IPS DF 6.9 (cell line): Measurements from ENCODE around the gene U2AF2.

ENCODE experiments used
- DNase-seq: peaks from one replicate; pipeline ENCODE4 v3.0.0-alpha.2; 2013; ENCODE audit warnings: low read depth, low spot score
- H3K27ac ChIP-seq: one replicate; pipeline ENCODE4 v1.5.1; 2013; ENCODE audit warnings: low read length, control low read depth
- H3K27me3 ChIP-seq: 2 replicates; pipeline ENCODE4 v1.6.1; 2013; ENCODE audit warnings: mild to moderate bottlenecking, low read length; ENCODE audit not compliant: control insufficient read depth, insufficient read depth
- H3K36me3 ChIP-seq: 2 replicates; pipeline ENCODE4 v1.6.1; 2013; ENCODE audit warnings: low read length; ENCODE audit not compliant: control insufficient read depth, insufficient read depth
- H3K4me1 ChIP-seq: 2 replicates; pipeline ENCODE4 v1.6.1; 2013; ENCODE audit warnings: low read length; ENCODE audit not compliant: control insufficient read depth, insufficient read depth
- H3K4me3 ChIP-seq: 2 replicates; pipeline ENCODE4 v1.5.1; 2013; ENCODE audit warnings: mild to moderate bottlenecking, low read length
- H3K9me3 ChIP-seq: 2 replicates; pipeline ENCODE4 v1.6.1; 2013; ENCODE audit warnings: low read length, inconsistent platforms; ENCODE audit not compliant: control insufficient read depth, insufficient read depth
- WGBS: extraction: QIAGEN DNeasy Blood & Tissue Kit; methylation state at CpG from one replicate; pipeline ENCODE4 v1.1.7; 2013; ENCODE audit warnings: mixed read lengths, missing lambda C conversion rate; ENCODE audit not compliant: insufficient read length, insufficient coverage; 5-methylcytosine and 5-hydroxymethylcytosine counted together

Gene U2AF2

GRCh38 chr19:55659822-55660221, 5.0 kb downstream of the U2AF2 start:
- Histone ChIP-seq H3K9me3 (no peaks in the 10 kb centered on the region), H3K4me3 (no peak overlapping the region), H3K27me3 (no peaks in the 10 kb centered on the region), H3K27ac (no peak overlapping the region), H3K36me3 (peaks cover 47% of the 10 kb centered on the region), H3K4me1 (peaks cover 1% of the 10 kb centered on the region; the same call in 1 of the 2 replicates)
- DNase-seq: no peak
- no CpG with 5 or more reads among the region's 9 CpGs for WGBS

GRCh38 chr19:55660404-55660803, 5.6 kb downstream of the U2AF2 start:
- WGBS: no CpG with 5 or more reads among the region's 12 CpGs
- H3K9me3 ChIP-seq: no peaks in the 10 kb centered on the region
- no peaks in the 10 kb centered on the region for H3K27me3 ChIP-seq
- H3K27ac ChIP-seq: no peak overlapping the region
- H3K36me3 ChIP-seq: peaks cover 50% of the 10 kb centered on the region
- DNase-seq: no peak
- no peak overlapping the region for H3K4me3 ChIP-seq
- H3K4me1 ChIP-seq: peaks cover 1% of the 10 kb centered on the region; the same call in 1 of the 2 replicates

- no peak for DNase-seq
- Histone ChIP-seq H3K36me3 (peaks cover 53% of the 10 kb centered on the region), H3K4me3 (no peak overlapping the region), H3K9me3 (no peaks in the 10 kb centered on the region), H3K4me1 (peaks cover 1% of the 10 kb centered on the region; the same call in 1 of the 2 replicates), H3K27me3 (no peaks in the 10 kb centered on the region), H3K27ac (no peak overlapping the region)
- WGBS: no CpG with 5 or more reads among the region's 16 CpGs
Measured at GRCh38 chr19:55660991-55661390, 6.2 kb downstream of the U2AF2 start.

- no peak overlapping the region for H3K27ac ChIP-seq
- H3K4me1 ChIP-seq: peaks cover 1% of the 10 kb centered on the region; the same call in 1 of the 2 replicates
- no peak overlapping the region for H3K4me3 ChIP-seq
- DNase-seq: no peak
- no peaks in the 10 kb centered on the region for H3K9me3 ChIP-seq
- WGBS: no CpG with 5 or more reads among the region's 7 CpGs
- H3K36me3 ChIP-seq: peaks cover 61% of the 10 kb centered on the region
- H3K27me3 ChIP-seq: no peaks in the 10 kb centered on the region
Measured at GRCh38 chr19:55661826-55662225, 7.0 kb downstream of the U2AF2 start.

- Histone ChIP-seq H3K27me3 (no peaks in the 10 kb centered on the region), H3K9me3 (no peaks in the 10 kb centered on the region), H3K4me3 (no peak overlapping the region), H3K36me3 (peaks cover 78% of the 10 kb centered on the region), H3K4me1 (no peaks in the 10 kb centered on the region), H3K27ac (no peak overlapping the region)
- no CpG with 5 or more reads among the region's 20 CpGs for WGBS
- no peak for DNase-seq
Measured at GRCh38 chr19:55663846-55664536, 9.2 kb downstream of the U2AF2 start.

GRCh38 chr19:55666343-55667005, 11.6 kb downstream of the U2AF2 start:
- Histone ChIP-seq H3K4me3 (no peak overlapping the region), H3K27ac (no peak overlapping the region), H3K27me3 (no peaks in the 10 kb centered on the region), H3K4me1 (no peaks in the 10 kb centered on the region), H3K9me3 (no peaks in the 10 kb centered on the region), H3K36me3 (peaks cover 75% of the 10 kb centered on the region)
- no CpG with 5 or more reads among the region's 12 CpGs for WGBS
- no peak for DNase-seq

GRCh38 chr19:55667006-55667381, 12.2 kb downstream of the U2AF2 start:
- H3K27me3 ChIP-seq: no peaks in the 10 kb centered on the region
- DNase-seq: no peak
- H3K27ac ChIP-seq: no peak overlapping the region
- no peak overlapping the region for H3K4me3 ChIP-seq
- no peaks in the 10 kb centered on the region for H3K4me1 ChIP-seq
- peaks cover 70% of the 10 kb centered on the region for H3K36me3 ChIP-seq
- no peaks in the 10 kb centered on the region for H3K9me3 ChIP-seq
- no CpG with 5 or more reads among the region's 4 CpGs for WGBS

- peaks cover 67% of the 10 kb centered on the region for H3K36me3 ChIP-seq
- H3K27ac ChIP-seq: no peak overlapping the region
- H3K4me1 ChIP-seq: no peaks in the 10 kb centered on the region
Measured at GRCh38 chr19:55667511-55667910, 12.7 kb downstream of the U2AF2 start.

GRCh38 chr19:55667958-55668357, 13.1 kb downstream of the U2AF2 start:
- H3K9me3 ChIP-seq: no peaks in the 10 kb centered on the region
- no peak overlapping the region for H3K4me3 ChIP-seq
- H3K36me3 ChIP-seq: peaks cover 63% of the 10 kb centered on the region
- no peaks in the 10 kb centered on the region for H3K4me1 ChIP-seq
- no peaks in the 10 kb centered on the region for H3K27me3 ChIP-seq
- no peak overlapping the region for H3K27ac ChIP-seq
- DNase-seq: no peak
- no CpG with 5 or more reads among the region's 11 CpGs for WGBS

More at GRCh38 chr19:55667511-55667910, 12.7 kb downstream of the U2AF2 start:
- Histone ChIP-seq H3K9me3 (no peaks in the 10 kb centered on the region), H3K27me3 (no peaks in the 10 kb centered on the region), H3K4me3 (no peak overlapping the region)
- WGBS: no CpG with 5 or more reads among the region's 12 CpGs
- DNase-seq: no peak

GRCh38 chr19:55668603-55669348, 13.9 kb downstream of the U2AF2 start:
- H3K36me3 ChIP-seq: peaks cover 54% of the 10 kb centered on the region
- no peaks in the 10 kb centered on the region for H3K27me3 ChIP-seq
- no peaks in the 10 kb centered on the region for H3K4me1 ChIP-seq
- no peaks in the 10 kb centered on the region for H3K9me3 ChIP-seq
- DNase-seq: no peak
- WGBS: no CpG with 5 or more reads among the region's 30 CpGs
- no peak overlapping the region for H3K4me3 ChIP-seq
- H3K27ac ChIP-seq: no peak overlapping the region
